ENCODE results near the gene ARIH2.

Gene ARIH2

DNA sequence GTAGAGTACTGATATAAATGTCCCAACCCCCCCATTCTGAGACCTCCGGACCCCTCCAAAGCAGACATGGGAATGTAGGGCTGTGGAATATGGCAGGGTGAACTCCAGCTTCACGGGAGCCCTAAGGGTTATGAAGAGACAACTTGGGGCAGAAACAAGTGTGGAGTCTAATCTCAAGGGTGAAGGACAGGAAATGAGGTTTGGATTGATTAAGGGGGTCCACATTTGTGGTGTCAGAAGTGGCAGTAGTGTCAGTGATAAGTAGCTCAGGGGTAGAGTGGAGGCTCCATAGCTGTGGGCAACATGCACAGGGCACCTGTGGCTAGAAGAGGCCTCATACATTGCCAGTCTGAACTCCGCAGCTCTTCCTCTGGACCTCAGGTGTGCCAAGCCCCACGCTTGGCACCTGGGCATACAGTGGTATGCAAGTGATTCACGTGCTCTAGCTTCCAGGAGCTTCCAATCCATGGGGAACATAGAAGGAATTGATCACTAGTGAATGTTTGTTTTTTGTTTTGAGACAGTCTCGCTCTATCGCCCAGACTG, 67.3 kb downstream of the ARIH2 start:
- peaks cover 35 to 63% (median 52%) of the 10 kb centered on the region in 11 experiments for H3K36me3 ChIP-seq
- TF ChIP-seq Cebpa-rat (IDR thresholded peaks at IDR 0.05) = no peak
- H3K27me3 ChIP-seq = peaks cover 0 to 20% (median 11%) of the 10 kb centered on the region in 11 experiments; a peak in 15 of 22 replicates
- H3K9ac ChIP-seq = peak overlapping the region in 1 of 11 experiments; percentile 1; a peak in 2 of 22 replicates
- peaks cover 0 to 44% (median 19%) of the 10 kb centered on the region in 11 experiments; a peak in 12 of 22 replicates for H4K20me1 ChIP-seq
- peaks cover 20 to 47% (median 30%) of the 10 kb centered on the region in 10 experiments for H3K4me1 ChIP-seq
- no peak overlapping the region for H3K4me2 ChIP-seq
- H3K27ac ChIP-seq = peak overlapping the region in 2 of 11 experiments; percentile 26 to 54; a peak in 4 of 22 replicates
- H3K4me3 ChIP-seq = no peak overlapping the region
- H3K9me3 ChIP-seq (replicated peaks in 1 of 11) = no peaks in the 10 kb centered on the region

GRCh38 chr3:48989126-48989795, 70.6 kb downstream of the ARIH2 start:
- H3K9ac ChIP-seq = peak overlapping the region; percentile 79 to 88 (median 84)
- H3K4me1 ChIP-seq = peaks cover 45 to 67% (median 51%) of the 10 kb centered on the region in 10 experiments
- H4K20me1 ChIP-seq = peaks cover 0 to 29% (median 11%) of the 10 kb centered on the region in 11 experiments; a peak in 8 of 22 replicates
- H3K27ac ChIP-seq = peak overlapping the region; percentile 69 to 88 (median 83); a peak in 21 of 22 replicates
- no peak; a peak in 1 of 22 replicates for TF ChIP-seq Cebpa-rat (IDR thresholded peaks at IDR 0.05)
- H3K9me3 ChIP-seq (replicated peaks in 1 of 11) = no peaks in the 10 kb centered on the region
- H3K4me2 ChIP-seq = peak overlapping the region; percentile 94 to 100 (median 99)
- peaks cover 0 to 29% (median 16%) of the 10 kb centered on the region in 11 experiments; a peak in 15 of 22 replicates for H3K27me3 ChIP-seq
- peaks cover 4 to 30% (median 19%) of the 10 kb centered on the region in 11 experiments for H3K36me3 ChIP-seq
- peak overlapping the region; percentile 72 to 88 (median 78) for H3K4me3 ChIP-seq

GRCh38 chr3:48989796-48990635, 71.4 kb downstream of the ARIH2 start, which contains the start of gene P4HTM:
Gene P4HTM (plus strand): TSS chr3:48990241. CDS start chr3:48990257, 16 bp downstream.
- Histone ChIP-seq H3K27ac (peak within 1 kb of the TSS; percentile 69 to 88 (median 83)), H3K4me1 (peaks cover 38 to 62% (median 54%) of the 10 kb centered on the region in 10 experiments), H3K36me3 (peaks cover 0 to 22% (median 13%) of the 10 kb centered on the region in 11 experiments; a peak in 16 of 22 replicates), H3K4me3 (peak within 1 kb of the TSS; percentile 72 to 88 (median 78)), H3K4me2 (peak within 1 kb of the TSS; percentile 94 to 100 (median 99)), H3K9ac (peak within 1 kb of the TSS; percentile 79 to 88 (median 84)), H3K27me3 (peaks cover 0 to 29% (median 16%) of the 10 kb centered on the region in 11 experiments; a peak in 15 of 22 replicates), H3K9me3 (replicated peaks in 1 of 11) (no peaks in the 10 kb centered on the region), H4K20me1 (peaks cover 0 to 21% (median 3%) of the 10 kb centered on the region in 11 experiments; a peak in 6 of 22 replicates)
- TF ChIP-seq Cebpa-rat (IDR thresholded peaks at IDR 0.05) = peak in 1 of 11 experiments; percentile 68; a peak in 2 of 22 replicates

GRCh38 chr3:48990636-48991469, 72.2 kb downstream of the ARIH2 start:
- Histone ChIP-seq H3K27ac (peak overlapping the region; percentile 69 to 88 (median 83); a peak in 21 of 22 replicates), H3K27me3 (peaks cover 0 to 29% (median 16%) of the 10 kb centered on the region in 11 experiments; a peak in 15 of 22 replicates), H3K9ac (peak overlapping the region; percentile 79 to 88 (median 84)), H3K4me2 (peak overlapping the region; percentile 94 to 100 (median 99)), H3K36me3 (peaks cover 0 to 14% (median 5%) of the 10 kb centered on the region in 11 experiments; a peak in 12 of 22 replicates), H3K4me3 (peak overlapping the region; percentile 72 to 88 (median 78)), H3K4me1 (peaks cover 37 to 61% (median 53%) of the 10 kb centered on the region in 10 experiments), H3K9me3 (replicated peaks in 1 of 11) (no peaks in the 10 kb centered on the region), H4K20me1 (peaks cover 0 to 15% (median 0%) of the 10 kb centered on the region in 11 experiments; a peak in 2 of 22 replicates)
- no peak for TF ChIP-seq Cebpa-rat (IDR thresholded peaks at IDR 0.05)

DNA sequence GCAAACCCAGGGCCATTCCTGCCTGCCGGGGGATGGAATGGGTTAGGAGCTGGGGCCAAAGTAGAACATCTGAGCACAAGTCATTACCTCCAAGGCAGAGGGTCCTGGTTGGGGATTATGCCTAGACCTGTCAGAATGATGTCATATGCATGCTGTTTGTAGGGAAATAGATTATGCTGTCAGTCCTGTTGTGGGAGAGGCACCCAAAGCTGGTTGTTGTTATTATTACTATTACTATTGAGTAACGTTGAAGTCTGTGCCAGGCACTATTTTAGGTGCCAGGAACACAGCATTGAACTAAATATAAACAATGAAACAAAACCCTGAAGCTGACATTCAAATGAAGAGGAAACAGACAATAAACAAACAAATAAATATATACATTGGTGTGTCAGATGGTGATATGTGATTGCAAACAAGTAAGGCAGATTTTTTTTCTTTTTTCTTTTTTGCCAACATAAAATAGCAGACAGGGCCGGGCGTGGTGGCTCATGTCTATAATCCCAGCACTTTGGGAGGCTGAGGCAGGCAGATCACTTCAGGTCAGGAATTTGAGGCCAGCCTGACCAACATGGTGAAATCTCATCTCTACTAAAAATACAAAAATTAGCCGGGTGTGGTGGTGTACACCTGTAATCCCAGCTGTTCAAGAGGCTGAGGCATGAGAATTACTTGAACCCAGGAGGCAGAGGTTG, 73.4 kb downstream of the ARIH2 start:
- H3K27me3 ChIP-seq = peaks cover 0 to 29% (median 16%) of the 10 kb centered on the region in 11 experiments; a peak in 15 of 22 replicates
- H3K36me3 ChIP-seq = peaks cover 0 to 16% (median 2%) of the 10 kb centered on the region in 11 experiments; a peak in 4 of 22 replicates
- peak overlapping the region; percentile 94 to 100 (median 99) for H3K4me2 ChIP-seq
- peaks cover 0 to 4% (median 0%) of the 10 kb centered on the region in 11 experiments; a peak in 2 of 22 replicates for H4K20me1 ChIP-seq
- no peaks in the 10 kb centered on the region for H3K9me3 ChIP-seq (replicated peaks in 1 of 11)
- H3K9ac ChIP-seq = peak overlapping the region in 3 of 11 experiments; percentile 83 to 88 (median 85); a peak in 5 of 22 replicates
- no peak for TF ChIP-seq Cebpa-rat (IDR thresholded peaks at IDR 0.05)
- H3K4me3 ChIP-seq = peak overlapping the region in 3 of 10 experiments; percentile 79 to 85 (median 80); a peak in 1 of 20 replicates
- H3K4me1 ChIP-seq = peaks cover 37 to 61% (median 53%) of the 10 kb centered on the region in 10 experiments
- H3K27ac ChIP-seq = no peak overlapping the region

DNA sequence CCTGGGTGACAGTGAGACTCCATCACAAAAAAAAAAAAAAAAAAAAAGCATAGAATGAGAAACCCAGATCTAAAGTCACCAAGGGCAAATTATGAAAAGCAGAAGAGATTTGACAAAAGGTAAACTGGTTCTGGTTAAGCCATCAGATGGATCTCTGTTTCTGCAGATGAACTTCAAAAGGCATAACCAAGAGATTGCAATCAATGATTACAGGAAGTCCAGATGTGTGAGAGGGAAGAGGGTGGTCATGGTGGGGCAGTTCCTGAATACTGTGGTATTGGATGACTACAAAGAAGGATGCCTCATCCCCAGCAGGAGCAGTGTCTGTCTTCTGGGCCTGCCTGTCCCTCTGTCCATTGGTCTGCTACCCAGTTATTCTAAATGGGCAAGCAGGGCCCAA, 75.2 kb downstream of the ARIH2 start:
- peaks cover 33 to 52% (median 47%) of the 10 kb centered on the region in 10 experiments for H3K4me1 ChIP-seq
- no peaks in the 10 kb centered on the region for H3K9me3 ChIP-seq (replicated peaks in 1 of 11)
- peak overlapping the region in 1 of 11 experiments; percentile 7; a peak in 1 of 22 replicates for H3K9ac ChIP-seq
- TF ChIP-seq Cebpa-rat (IDR thresholded peaks at IDR 0.05) = no peak
- peak overlapping the region; percentile 8 to 63 (median 41); a peak in 20 of 22 replicates for H3K4me2 ChIP-seq
- H3K4me3 ChIP-seq = no peak overlapping the region
- peaks cover 0 to 20% (median 0%) of the 10 kb centered on the region in 11 experiments; a peak in 4 of 22 replicates for H3K36me3 ChIP-seq
- H4K20me1 ChIP-seq = peaks cover 0 to 7% (median 0%) of the 10 kb centered on the region in 11 experiments; a peak in 1 of 22 replicates
- H3K27me3 ChIP-seq = peaks cover 0 to 29% (median 16%) of the 10 kb centered on the region in 11 experiments; a peak in 15 of 22 replicates
- no peak overlapping the region for H3K27ac ChIP-seq

DNA sequence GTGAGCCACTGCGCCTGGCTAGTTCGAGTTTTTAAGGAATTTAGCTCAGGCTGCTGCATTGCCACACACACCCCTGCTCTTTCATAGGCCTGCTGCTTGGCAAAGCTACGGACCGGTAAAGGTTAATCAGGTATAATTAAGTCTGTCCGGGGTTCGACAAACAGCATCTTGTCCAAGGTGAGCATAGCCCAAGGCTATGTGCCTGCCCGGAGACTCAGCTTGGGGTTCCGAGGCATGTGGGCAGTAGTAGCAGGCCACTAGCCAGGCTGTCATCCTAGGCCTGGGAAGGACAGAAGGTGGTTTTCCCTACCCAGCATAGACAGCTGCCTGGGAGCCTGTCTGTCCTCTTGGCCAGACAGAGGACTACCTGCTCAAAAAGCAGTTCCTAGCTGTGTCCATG, 78.0 kb downstream of the ARIH2 start:
- H3K27ac ChIP-seq = no peak overlapping the region
- H3K9me3 ChIP-seq (replicated peaks in 1 of 11) = no peaks in the 10 kb centered on the region
- no peak overlapping the region for H3K4me2 ChIP-seq
- peaks cover 13 to 27% (median 23%) of the 10 kb centered on the region in 10 experiments for H3K4me1 ChIP-seq
- H4K20me1 ChIP-seq = peaks cover 0 to 7% (median 0%) of the 10 kb centered on the region in 11 experiments; a peak in 1 of 22 replicates
- H3K4me3 ChIP-seq = no peak overlapping the region
- peaks cover 0 to 20% (median 0%) of the 10 kb centered on the region in 11 experiments; a peak in 4 of 22 replicates for H3K36me3 ChIP-seq
- TF ChIP-seq Cebpa-rat (IDR thresholded peaks at IDR 0.05) = no peak
- peaks cover 0 to 3% (median 0%) of the 10 kb centered on the region in 11 experiments; a peak in 3 of 22 replicates for H3K27me3 ChIP-seq
- no peak overlapping the region for H3K9ac ChIP-seq
